ENCODE results near the gene TMEM220.

The TMEM220 gene

GRCh38 chr17:10729334-10730193 lies at the start of gene TMEM220:
Gene TMEM220 (minus strand): TSS chr17:10730023. CDS start chr17:10729851, 172 bp downstream.
- peak; percentile 27 to 41 for DNase-seq

DNA sequence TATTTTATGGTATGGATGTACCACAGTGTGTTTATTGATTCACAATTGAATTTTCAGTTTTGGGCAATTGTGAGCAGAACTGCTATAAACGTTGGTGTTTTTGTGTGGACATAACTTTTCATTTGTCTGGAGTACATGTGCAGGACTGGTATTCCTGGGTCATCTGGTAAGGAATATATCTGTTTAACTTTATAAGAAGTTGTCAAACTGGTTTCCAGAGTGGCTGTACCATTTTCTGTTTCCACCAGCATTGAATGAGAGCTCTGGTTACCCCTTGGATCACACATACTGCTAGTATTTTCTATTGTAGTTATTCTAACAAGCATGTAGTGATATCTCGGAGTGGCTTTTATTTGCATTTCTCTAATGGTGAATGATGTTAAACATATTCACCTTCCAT lies 49.8 kb upstream of the TMEM220 start:
- no peak for DNase-seq

DNA sequence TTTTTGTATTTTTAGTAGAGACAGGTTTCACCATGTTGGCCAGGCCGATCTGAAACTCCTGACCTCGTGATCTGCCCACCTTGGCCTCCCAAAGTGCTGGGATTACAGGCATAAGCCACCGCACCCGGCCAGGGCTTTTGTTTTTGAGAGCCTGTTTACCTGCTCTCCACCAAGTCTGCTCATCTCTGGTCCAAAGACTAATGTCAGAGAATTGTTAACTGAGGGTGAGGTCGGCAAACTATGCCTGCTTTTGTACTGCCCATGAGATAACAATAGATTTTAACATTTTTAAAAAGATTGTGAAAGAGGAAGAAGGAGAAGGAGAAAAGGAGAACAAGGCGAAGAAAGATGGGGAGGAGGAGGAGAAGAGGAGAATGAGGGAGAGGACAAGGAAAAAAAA lies 48.1 kb upstream of the TMEM220 start:
- no peak for DNase-seq

DNA sequence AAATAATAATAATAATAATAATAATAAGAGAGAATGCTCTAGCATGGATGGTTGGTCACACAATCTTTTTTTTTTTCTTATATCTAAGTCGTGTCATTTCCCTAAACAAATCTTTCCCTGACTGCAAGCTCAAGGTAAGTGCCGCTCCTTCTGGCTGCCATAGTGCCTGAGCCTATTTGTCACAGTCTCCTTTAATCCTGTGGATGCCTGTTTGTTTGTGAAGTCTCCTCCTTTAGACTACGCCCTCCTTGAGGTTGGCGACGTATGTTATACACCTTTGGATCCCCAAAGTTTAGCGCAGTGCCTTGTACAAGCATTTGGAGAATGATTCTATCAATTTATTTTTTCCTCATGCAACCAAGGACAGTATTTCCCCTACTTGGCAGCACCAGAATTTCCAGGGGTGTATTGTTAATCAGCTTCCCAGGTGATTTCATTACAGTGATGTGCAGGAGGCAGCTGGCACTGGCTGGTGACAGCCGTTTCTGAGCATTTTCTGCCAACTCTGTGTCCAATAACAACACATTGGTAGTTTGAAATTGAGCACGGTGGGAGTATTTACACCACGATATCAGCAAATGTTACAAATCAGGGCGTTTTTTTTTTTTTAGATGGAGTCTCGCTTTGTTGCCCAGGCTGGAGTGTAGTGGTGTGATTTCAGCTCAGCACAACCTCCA lies 47.4 kb upstream of the TMEM220 start:
- DNase-seq, result no peak

DNA sequence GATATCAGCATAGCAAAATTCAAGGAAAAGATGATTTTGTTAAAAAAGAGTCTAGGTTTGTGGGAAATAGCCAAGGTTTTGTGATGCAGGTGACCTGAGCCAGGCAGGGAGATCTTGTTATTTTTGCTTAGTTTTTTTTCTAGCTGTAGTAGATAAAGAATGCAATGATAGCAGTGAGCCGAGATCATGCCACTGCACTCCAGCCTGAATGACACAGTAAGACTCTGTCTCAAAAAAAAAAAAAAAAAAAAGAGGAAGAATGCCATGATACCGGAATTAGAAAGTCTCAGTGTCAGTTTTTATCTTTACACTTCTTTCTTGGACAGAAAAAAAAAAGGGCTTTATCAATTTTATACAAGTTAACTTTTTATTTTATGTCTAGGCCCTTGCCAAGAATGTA lies 46.6 kb upstream of the TMEM220 start:
- no peak for DNase-seq

DNA sequence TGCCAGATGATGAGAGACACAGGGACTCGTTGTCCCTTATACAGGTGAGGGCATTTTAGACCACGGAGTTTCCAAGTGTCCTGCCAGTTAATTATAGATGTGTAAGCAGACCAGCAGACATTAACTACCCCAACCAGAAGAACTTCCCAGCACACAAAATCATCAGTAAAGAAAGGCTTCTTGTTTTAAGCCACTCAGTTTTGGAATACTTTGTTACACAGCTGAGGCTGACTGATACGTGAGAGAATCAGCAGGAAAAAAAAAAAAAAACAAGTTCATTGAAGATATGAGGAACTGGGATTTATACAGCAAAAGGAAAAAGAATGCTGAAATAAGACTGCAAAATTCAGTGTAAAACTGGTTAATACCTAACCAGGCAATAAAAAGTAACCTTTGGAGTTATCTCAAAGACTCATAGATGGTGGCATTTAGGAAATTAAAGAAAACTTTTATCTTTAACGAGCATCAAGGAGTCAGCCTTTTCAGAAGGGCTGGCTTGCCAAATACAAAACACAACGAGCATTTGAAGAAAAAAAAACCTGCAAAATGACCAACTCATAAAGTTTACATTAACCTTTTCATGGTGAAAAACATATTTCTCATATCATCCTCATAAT lies 46.0 kb upstream of the TMEM220 start:
- no peak for DNase-seq

DNA sequence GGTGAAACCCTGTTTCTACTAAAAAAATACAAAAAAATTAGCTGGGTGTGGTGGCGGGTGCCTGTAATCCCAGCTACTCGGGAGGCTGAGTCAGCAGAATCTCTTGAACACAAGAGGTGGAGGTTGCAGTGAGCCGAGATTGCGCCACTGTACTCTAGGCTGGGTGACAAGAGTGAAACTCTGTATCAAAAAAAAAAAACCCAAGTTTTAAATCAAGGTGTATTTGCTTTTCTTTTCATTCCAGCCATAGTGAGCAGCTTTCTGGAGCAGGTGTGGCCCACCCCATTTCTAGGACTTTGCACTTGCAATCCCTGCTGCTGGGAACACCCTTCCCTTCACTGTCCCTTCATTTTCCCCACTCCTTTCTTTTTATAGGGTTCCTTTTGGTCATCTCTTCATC lies 45.2 kb upstream of the TMEM220 start:
- no peak for DNase-seq

GRCh38 chr17:10773391-10773790 lies 43.6 kb upstream of the TMEM220 start:
- DNase-seq, result no peak

DNA sequence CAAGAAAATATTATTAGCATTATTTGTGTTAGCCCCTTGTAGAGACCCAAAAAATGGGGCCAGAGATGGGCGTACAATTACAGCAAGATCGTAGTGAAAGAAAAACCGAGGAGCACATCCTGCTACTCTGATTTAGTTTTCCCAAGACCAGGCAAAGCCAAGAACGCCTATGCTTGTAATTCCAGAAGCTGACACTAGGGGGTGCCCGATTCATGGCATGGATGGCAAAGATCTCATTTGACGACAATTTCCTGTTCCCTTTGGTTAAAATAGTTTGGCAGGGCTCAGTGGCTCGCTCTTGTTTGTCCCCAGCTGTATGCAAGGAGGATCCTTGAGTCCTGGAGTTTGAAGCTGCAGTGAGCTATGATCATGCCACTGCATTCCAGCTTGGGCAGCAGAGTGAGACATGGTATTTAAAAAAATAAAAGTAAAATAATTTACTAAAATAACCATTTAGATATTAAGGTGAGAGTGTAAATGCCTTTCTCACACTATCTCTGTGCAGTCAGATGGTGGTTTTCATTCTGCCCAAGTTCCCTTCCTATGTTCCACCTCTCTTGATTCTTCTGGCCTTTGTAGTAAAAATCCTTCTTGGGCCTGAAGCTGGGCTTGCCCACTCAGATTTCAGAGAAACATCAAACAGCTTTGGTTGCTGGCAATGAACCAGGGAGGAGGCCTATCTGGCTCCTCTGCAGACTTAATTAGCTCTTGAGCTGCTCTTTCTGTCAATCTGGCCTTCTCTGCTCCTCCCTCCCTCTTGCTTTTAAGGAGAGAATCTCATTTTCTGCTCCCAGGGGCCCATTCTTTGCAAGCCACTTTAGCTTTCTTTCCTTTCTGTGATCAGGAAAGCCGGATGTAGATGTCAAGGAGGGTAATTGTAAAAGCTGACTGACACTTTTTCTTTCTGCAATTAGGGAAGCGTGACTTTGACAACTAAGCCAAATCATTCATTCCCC lies 42.9 kb upstream of the TMEM220 start:
- DNase-seq, result peak; percentile 11 to 14

DNA sequence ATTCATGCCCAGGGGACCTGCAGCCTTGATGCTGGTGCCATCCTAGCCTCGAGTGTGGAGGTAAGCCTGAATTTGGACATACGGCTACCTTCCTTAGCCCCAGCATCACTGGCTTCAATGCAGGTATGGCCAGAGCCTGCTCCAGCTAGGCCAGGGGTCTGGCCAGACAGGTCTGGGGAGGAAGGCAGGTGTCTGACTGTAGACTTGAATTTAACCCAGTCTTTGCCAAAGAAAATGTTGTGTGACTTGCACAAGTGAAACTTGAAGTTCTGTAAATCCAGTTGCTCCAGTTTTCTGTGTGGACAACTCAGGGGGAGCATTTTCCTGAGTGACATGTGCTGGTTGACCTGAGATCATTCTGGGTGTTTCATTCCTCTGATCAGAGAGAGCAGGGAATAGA lies 41.3 kb upstream of the TMEM220 start:
- no peak for DNase-seq

- DNase-seq, result no peak
These were observed 40.0 kb upstream of the TMEM220 start for GRCh38 chr17:10769840-10770239.

DNA sequence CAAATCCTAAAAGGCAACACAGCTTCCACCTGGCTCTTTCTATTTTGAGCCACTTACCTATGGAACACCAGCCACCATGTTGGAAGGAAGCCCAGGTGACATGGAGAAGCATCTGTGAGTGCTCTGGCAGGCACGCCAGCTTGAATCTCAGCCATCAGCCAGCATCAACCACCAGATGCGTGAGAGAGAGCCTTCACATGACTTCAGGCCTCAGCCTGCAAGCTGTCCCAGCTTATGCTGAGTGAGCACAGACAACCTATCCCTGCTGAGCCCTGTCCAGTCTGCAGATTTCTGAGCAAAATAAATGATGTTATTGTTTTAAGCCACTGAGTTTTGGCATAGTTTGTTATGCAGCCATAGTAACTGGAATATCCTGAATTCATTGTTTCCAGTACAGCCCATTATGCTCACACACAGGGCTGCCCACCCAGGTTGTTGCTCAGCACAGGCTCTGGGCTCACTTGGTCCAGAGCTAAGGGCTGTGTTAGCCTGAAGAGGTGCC lies 39.0 kb upstream of the TMEM220 start:
- no peak for DNase-seq

GRCh38 chr17:10767232-10767631 lies 37.4 kb upstream of the TMEM220 start:
- DNase-seq, result no peak

GRCh38 chr17:10762037-10762436 lies 32.2 kb upstream of the TMEM220 start:
- no peak for DNase-seq

- no peak for DNase-seq
These were observed 31.5 kb upstream of the TMEM220 start for GRCh38 chr17:10761281-10761680.

- DNase-seq, result no peak
These were observed 28.2 kb upstream of the TMEM220 start for GRCh38 chr17:10758062-10758461.

- no peak for DNase-seq
These were observed 27.8 kb upstream of the TMEM220 start for GRCh38 chr17:10757647-10758046.

GRCh38 chr17:10757067-10757466 lies 27.2 kb upstream of the TMEM220 start:
- DNase-seq, result no peak

DNA sequence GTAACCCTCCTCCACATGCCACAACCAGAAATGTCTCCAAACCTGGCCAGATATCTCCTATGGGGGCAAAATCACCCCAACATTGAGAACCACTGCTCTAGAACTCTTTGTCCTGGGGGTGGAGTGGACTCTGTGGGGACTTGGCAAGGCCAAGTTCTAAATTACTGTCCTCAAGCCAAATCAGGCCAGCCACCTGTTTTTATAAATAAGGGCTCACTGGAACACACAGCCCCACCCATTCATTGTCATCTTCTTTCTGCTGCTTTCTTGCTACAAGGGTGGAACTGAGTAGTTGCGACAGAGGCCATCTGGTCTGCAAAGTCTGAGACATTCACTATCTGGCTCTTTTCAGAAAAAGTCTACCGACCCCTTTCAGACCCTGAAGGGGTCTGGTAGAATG lies 26.8 kb upstream of the TMEM220 start:
- no peak for DNase-seq

- DNase-seq, result no peak
These were observed 26.4 kb upstream of the TMEM220 start for GRCh38 chr17:10756185-10756584.

DNA sequence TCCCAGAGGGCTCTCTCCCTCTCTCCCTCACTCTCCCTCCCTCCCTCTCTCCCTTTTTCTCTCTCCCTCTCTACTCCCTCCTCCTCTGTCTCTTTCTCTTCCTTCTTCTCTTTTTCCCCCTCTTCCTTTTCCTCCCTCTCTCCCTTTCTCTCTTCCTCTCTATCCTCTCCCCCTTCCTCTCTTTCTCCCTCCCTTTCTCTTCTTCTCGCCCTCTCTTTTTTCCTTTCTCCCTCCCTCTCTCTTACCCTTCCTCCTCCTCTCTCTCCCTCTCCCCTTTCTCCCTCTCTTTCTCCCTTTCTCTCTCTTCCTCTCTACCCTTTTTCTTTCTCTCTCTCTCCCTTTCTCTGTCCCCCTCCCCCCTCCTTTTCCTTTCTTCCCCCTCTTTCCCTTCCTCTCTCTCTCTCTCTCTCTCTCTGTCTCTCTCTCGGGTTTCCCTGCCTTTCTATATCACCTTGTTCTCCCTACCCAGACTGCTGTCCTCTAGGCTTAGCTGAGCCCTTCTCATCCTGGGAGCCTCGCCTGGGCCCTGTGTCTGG lies 25.8 kb upstream of the TMEM220 start:
- no peak for DNase-seq
